Mesendoderm (in vitro differentiated cells): Measurements from ENCODE around the gene DNAI1.
A peak's percentile ranks its signal among the peaks of the same experiment; 100 is the strongest.

Experiments
- DNase-seq: peaks from one replicate; pipeline ENCODE4 v3.0.0; 2013
- H2AK5ac ChIP-seq: 2 replicates; pipeline ENCODE4 v1.6.1; 2013; ENCODE audit warnings: low read length, inconsistent platforms
- H2BK120ac ChIP-seq: 2 replicates; pipeline ENCODE4 v1.6.1; 2013; ENCODE audit warnings: low read depth, mild to moderate bottlenecking, low read length, moderate library complexity, mixed read lengths
- H2BK15ac ChIP-seq: replicated peaks from 2 replicates; pipeline ENCODE4 v1.6.1; 2013; ENCODE audit warnings: low read depth, mild to moderate bottlenecking, moderate library complexity
- H2BK5ac ChIP-seq: 2 replicates; pipeline ENCODE4 v1.6.1; 2013; ENCODE audit warnings: low read length, inconsistent platforms
- H3K18ac ChIP-seq: 2 replicates; pipeline ENCODE4 v1.6.1; 2013; ENCODE audit warnings: mild to moderate bottlenecking, low read length, mixed read lengths
- H3K23ac ChIP-seq: one replicate; pipeline ENCODE4 v1.6.1; 2013; ENCODE audit warnings: low read length
- H3K27ac ChIP-seq: 2 replicates; pipeline ENCODE4 v1.5.1; 2013; ENCODE audit warnings: low read depth, mild to moderate bottlenecking, inconsistent platforms, low read length, moderate library complexity
- H3K27me3 ChIP-seq: 2 replicates; pipeline ENCODE4 v1.6.1; 2013; ENCODE audit warnings: low read length, control low read depth, mild to moderate bottlenecking, inconsistent platforms; ENCODE audit not compliant: insufficient read depth, poor library complexity
- H3K36me3 ChIP-seq: 2 replicates; pipeline ENCODE4 v1.6.1; 2013; ENCODE audit warnings: low read length, inconsistent platforms; ENCODE audit not compliant: control insufficient read depth, insufficient read depth
- H3K4ac ChIP-seq: one replicate; pipeline ENCODE4 v1.6.1; 2013; ENCODE audit warnings: low read depth, mild to moderate bottlenecking, low read length, moderate library complexity
- H3K4me1 ChIP-seq: 2 replicates; pipeline ENCODE4 v1.6.1; 2013; ENCODE audit warnings: low read depth, low read length, inconsistent platforms; ENCODE audit not compliant: control insufficient read depth
- H3K4me2 ChIP-seq: 2 replicates; pipeline ENCODE4 v1.6.1; 2013; ENCODE audit warnings: low read length
- H3K4me3 ChIP-seq: 2 replicates; pipeline ENCODE4 v1.5.1; 2013; ENCODE audit warnings: mild to moderate bottlenecking, low read length
- H3K56ac ChIP-seq: one replicate; pipeline ENCODE4 v1.6.1; 2013; ENCODE audit warnings: low read length
- H3K79me1 ChIP-seq: 2 replicates; pipeline ENCODE4 v1.6.1; 2013; ENCODE audit warnings: low read length, inconsistent platforms
- H3K79me2 ChIP-seq: 2 replicates; pipeline ENCODE4 v1.6.1; 2013; ENCODE audit warnings: mild to moderate bottlenecking, low read length; ENCODE audit not compliant: control insufficient read depth, insufficient read depth
- H3K9ac ChIP-seq: 2 replicates; pipeline ENCODE4 v1.6.1; 2013; ENCODE audit warnings: low read length, inconsistent platforms
- H4K5ac ChIP-seq: one replicate; pipeline ENCODE4 v1.6.1; 2013; ENCODE audit warnings: low read length
- H4K8ac ChIP-seq: one replicate; pipeline ENCODE4 v1.6.1; 2013; ENCODE audit warnings: low read depth, mild to moderate bottlenecking, control low read depth, low read length, moderate library complexity
- WGBS: extraction: QIAGEN DNeasy Blood & Tissue Kit; methylation state at CpG from one replicate; pipeline ENCODE4 v1.1.7; 2013; ENCODE audit warnings: low lambda C conversion rate, missing lambda C conversion rate; ENCODE audit not compliant: insufficient coverage; ENCODE audit errors: extremely low coverage; 5-methylcytosine and 5-hydroxymethylcytosine counted together

Gene DNAI1

GRCh38 chr9:34520505-34521385 lies 62.1 kb downstream of the DNAI1 start:
- Histone ChIP-seq H4K8ac (no peak overlapping the region), H2BK5ac (no peak overlapping the region), H3K79me2 (no peaks in the 10 kb centered on the region), H3K56ac (no peak overlapping the region), H3K27me3 (no peaks in the 10 kb centered on the region), H3K4me2 (no peak overlapping the region), H3K23ac (no peak overlapping the region), H3K18ac (no peak overlapping the region), H3K27ac (no peak overlapping the region), H3K36me3 (no peaks in the 10 kb centered on the region), H3K4ac (no peak overlapping the region), H3K79me1 (no peaks in the 10 kb centered on the region), H3K4me1 (peaks cover 8% of the 10 kb centered on the region), H2BK15ac (no peak overlapping the region), H3K9ac (no peak overlapping the region), H2BK120ac (no peak overlapping the region), H2AK5ac (no peak overlapping the region), H3K4me3 (no peak overlapping the region), H4K5ac (no peak overlapping the region)
- WGBS = no CpG with 5 or more reads among the region's 6 CpGs
- DNase-seq = no peak

- H2BK15ac ChIP-seq = no peak overlapping the region
- H3K9ac ChIP-seq = no peak overlapping the region
- H3K4me3 ChIP-seq = no peak overlapping the region
- no peaks in the 10 kb centered on the region for H3K36me3 ChIP-seq
- H2BK120ac ChIP-seq = no peak overlapping the region
- no peak overlapping the region for H3K18ac ChIP-seq
- no peak overlapping the region for H4K5ac ChIP-seq
- no peak overlapping the region for H2BK5ac ChIP-seq
- WGBS = no CpG with 5 or more reads among the region's 11 CpGs
- DNase-seq = no peak
- peaks cover 8% of the 10 kb centered on the region for H3K4me1 ChIP-seq
- H3K4ac ChIP-seq = no peak overlapping the region
- H3K79me2 ChIP-seq = no peaks in the 10 kb centered on the region
- no peak overlapping the region for H3K27ac ChIP-seq
- no peak overlapping the region for H3K23ac ChIP-seq
- H3K4me2 ChIP-seq = no peak overlapping the region
- peak overlapping the region; percentile 10 for H3K56ac ChIP-seq
- no peaks in the 10 kb centered on the region for H3K27me3 ChIP-seq
- H3K79me1 ChIP-seq = no peaks in the 10 kb centered on the region
- no peak overlapping the region for H2AK5ac ChIP-seq
- no peak overlapping the region for H4K8ac ChIP-seq
Measured at GRCh38 chr9:34521406-34522045, 62.9 kb downstream of the DNAI1 start.

- Histone ChIP-seq H2BK5ac (no peak overlapping the region), H3K9ac (peak overlapping the region; percentile 75), H3K4ac (no peak overlapping the region), H3K79me1 (no peaks in the 10 kb centered on the region), H3K4me2 (peak overlapping the region; percentile 90), H4K5ac (no peak overlapping the region), H3K27ac (no peak overlapping the region), H2BK120ac (no peak overlapping the region), H3K56ac (peak overlapping the region; percentile 84), H3K4me3 (peak overlapping the region; percentile 38), H3K36me3 (no peaks in the 10 kb centered on the region), H3K79me2 (no peaks in the 10 kb centered on the region), H3K23ac (peak overlapping the region; percentile 48), H2AK5ac (no peak overlapping the region), H3K18ac (peak overlapping the region; percentile 8), H4K8ac (no peak overlapping the region), H2BK15ac (no peak overlapping the region), H3K4me1 (peaks cover 8% of the 10 kb centered on the region), H3K27me3 (no peaks in the 10 kb centered on the region)
- WGBS = no CpG with 5 or more reads among the region's 31 CpGs
- no peak for DNase-seq
Measured at GRCh38 chr9:34522091-34522887, 63.7 kb downstream of the DNAI1 start.

- Histone ChIP-seq H3K18ac (peak within 1 kb of the TSS; percentile 8), H3K9ac (peak within 1 kb of the TSS; percentile 77), H3K36me3 (no peaks in the 10 kb centered on the region), H3K4me1 (peaks cover 8% of the 10 kb centered on the region), H3K23ac (peak within 1 kb of the TSS; percentile 48), H2BK15ac (no peak within 1 kb of the TSS), H3K79me2 (no peaks in the 10 kb centered on the region), H4K5ac (peak within 1 kb of the TSS; percentile 95), H3K56ac (peak within 1 kb of the TSS; percentile 90), H3K4me3 (peak within 1 kb of the TSS; percentile 38), H2AK5ac (no peak within 1 kb of the TSS), H3K27ac (no peak within 1 kb of the TSS), H4K8ac (no peak within 1 kb of the TSS), H3K27me3 (no peaks in the 10 kb centered on the region), H2BK5ac (no peak within 1 kb of the TSS), H2BK120ac (no peak within 1 kb of the TSS), H3K4me2 (peak within 1 kb of the TSS; percentile 94), H3K79me1 (no peaks in the 10 kb centered on the region), H3K4ac (no peak within 1 kb of the TSS)
- WGBS = no CpG with 5 or more reads among the region's 63 CpGs
- DNase-seq = peak; percentile 94
Measured at GRCh38 chr9:34522971-34523797, 64.6 kb downstream of the DNAI1 start, which contains the start of gene ENHO. Gene ENHO (minus strand): TSS chr9:34522990. CDS start chr9:34521695, 1,295 bp downstream.

GRCh38 chr9:34524349-34524748 lies 65.7 kb downstream of the DNAI1 start:
- Histone ChIP-seq H2BK5ac (no peak overlapping the region), H3K27ac (no peak overlapping the region), H3K4me1 (peaks cover 8% of the 10 kb centered on the region), H3K4me3 (no peak overlapping the region), H3K9ac (no peak overlapping the region), H2AK5ac (no peak overlapping the region), H3K56ac (no peak overlapping the region), H3K27me3 (no peaks in the 10 kb centered on the region), H2BK120ac (no peak overlapping the region), H3K4ac (no peak overlapping the region), H3K79me1 (no peaks in the 10 kb centered on the region), H3K79me2 (no peaks in the 10 kb centered on the region), H2BK15ac (no peak overlapping the region), H4K5ac (no peak overlapping the region), H3K4me2 (no peak overlapping the region), H3K18ac (no peak overlapping the region), H4K8ac (no peak overlapping the region), H3K23ac (no peak overlapping the region), H3K36me3 (no peaks in the 10 kb centered on the region)
- no CpG with 5 or more reads among the region's 3 CpGs for WGBS
- no peak for DNase-seq
